RWPE2 (cell line): ENCODE results near the gene ACTN3.

Experiments
- ATAC-seq: fragments of 200-7000 bp; cut with Tn5 transposase; 3 replicates; pipeline ENCODE4 v1.9.1; 2021; ENCODE audit warnings: low read depth
- DNase-seq: peaks from one replicate; pipeline ENCODE4 v3.0.0-alpha.2; 2020; ENCODE audit warnings: low spot score
- H3K27ac ChIP-seq: fragments of 450-650 bp; 2 replicates; pipeline ENCODE4 v1.5.1; 2017; ENCODE audit warnings: mild to moderate bottlenecking; ENCODE audit not compliant: poor library complexity, severe bottlenecking
- H3K27me3 ChIP-seq: fragments of 250-450 bp; sonication (Bioruptor Pico); 2 replicates; pipeline ENCODE4 v1.5.1; 2021; ENCODE audit warnings: mild to moderate bottlenecking, moderate library complexity; ENCODE audit not compliant: insufficient read depth, poor library complexity, severe bottlenecking
- H3K36me3 ChIP-seq: fragments of 250-450 bp; sonication (Bioruptor Pico); 2 replicates; pipeline ENCODE4 v1.5.1; 2020; ENCODE audit warnings: low read depth, mild to moderate bottlenecking, moderate library complexity
- H3K4me1 ChIP-seq: fragments of 250-450 bp; sonication (Bioruptor Pico); 2 replicates; pipeline ENCODE4 v1.5.1; 2021; ENCODE audit warnings: mild to moderate bottlenecking, moderate library complexity; ENCODE audit not compliant: insufficient read depth, poor library complexity, severe bottlenecking
- H3K4me3 ChIP-seq: fragments of 250-450 bp; sonication (Bioruptor Pico); 2 replicates; pipeline ENCODE4 v1.5.1; 2021; ENCODE audit warnings: mild to moderate bottlenecking, moderate library complexity; ENCODE audit not compliant: severe bottlenecking
- H3K9me3 ChIP-seq: fragments of 250-450 bp; sonication (Bioruptor Pico); 2 replicates; pipeline ENCODE4 v1.5.1; 2021; ENCODE audit warnings: mild to moderate bottlenecking, moderate library complexity; ENCODE audit not compliant: severe bottlenecking
- TF ChIP-seq, protein P1 (sequence below): fragments of 450-650 bp; IDR thresholded peaks from one replicate; pipeline ENCODE4 v1.5.1; 2017; ENCODE audit warnings: mild to moderate bottlenecking, moderate library complexity; ENCODE audit not compliant: poor library complexity, severe bottlenecking

ACTN3 gene

DNA sequence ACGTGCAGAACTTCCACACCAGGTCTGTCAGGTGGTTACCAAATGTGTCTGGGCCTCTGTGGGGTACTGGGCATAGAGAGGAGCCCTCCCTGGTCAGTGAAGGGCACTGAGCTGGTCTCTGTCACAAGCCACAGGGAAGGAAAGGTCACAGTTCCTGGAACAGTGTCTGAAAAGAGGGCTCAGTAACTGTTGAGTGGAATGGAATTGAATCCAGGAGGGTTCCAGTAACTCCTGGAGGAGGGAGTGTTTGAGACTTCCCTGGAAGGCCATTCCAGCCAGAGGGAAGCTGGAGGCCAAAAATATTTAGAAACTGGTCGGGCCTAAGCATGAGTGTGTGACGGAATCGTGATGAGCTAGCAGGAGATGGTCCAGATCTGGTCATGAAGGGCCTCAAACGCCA, 7.9 kb downstream of the ACTN3 start:
- Histone ChIP-seq H3K9me3 (no peaks in the 10 kb centered on the region), H3K27ac (no peak overlapping the region), H3K4me3 (no peak overlapping the region), H3K36me3 (no peaks in the 10 kb centered on the region), H3K27me3 (peaks cover 3% of the 10 kb centered on the region), H3K4me1 (no peaks in the 10 kb centered on the region)
- TF ChIP-seq, protein P1, sequence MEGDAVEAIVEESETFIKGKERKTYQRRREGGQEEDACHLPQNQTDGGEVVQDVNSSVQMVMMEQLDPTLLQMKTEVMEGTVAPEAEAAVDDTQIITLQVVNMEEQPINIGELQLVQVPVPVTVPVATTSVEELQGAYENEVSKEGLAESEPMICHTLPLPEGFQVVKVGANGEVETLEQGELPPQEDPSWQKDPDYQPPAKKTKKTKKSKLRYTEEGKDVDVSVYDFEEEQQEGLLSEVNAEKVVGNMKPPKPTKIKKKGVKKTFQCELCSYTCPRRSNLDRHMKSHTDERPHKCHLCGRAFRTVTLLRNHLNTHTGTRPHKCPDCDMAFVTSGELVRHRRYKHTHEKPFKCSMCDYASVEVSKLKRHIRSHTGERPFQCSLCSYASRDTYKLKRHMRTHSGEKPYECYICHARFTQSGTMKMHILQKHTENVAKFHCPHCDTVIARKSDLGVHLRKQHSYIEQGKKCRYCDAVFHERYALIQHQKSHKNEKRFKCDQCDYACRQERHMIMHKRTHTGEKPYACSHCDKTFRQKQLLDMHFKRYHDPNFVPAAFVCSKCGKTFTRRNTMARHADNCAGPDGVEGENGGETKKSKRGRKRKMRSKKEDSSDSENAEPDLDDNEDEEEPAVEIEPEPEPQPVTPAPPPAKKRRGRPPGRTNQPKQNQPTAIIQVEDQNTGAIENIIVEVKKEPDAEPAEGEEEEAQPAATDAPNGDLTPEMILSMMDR = no peak
- DNase-seq (no peak), ATAC-seq (no peak)

DNA sequence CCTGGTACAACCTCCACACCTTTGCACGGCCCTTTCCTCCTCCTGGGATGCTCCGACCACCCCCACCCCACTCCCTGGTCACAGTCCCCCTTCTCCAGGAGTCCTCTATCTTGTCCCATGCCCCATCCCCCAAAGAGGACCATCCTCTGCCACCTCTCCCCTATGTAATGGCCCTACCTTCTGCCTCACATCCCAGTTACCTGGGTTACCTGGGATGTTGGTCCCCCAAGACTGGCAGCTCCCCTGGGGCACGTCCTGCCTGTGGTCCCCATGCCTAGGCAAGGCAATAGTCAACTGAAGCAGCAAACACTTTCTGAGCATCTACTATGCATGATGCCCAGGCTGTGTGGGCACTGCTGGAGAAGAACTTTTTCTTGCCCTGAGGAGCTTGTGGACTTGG, 8.7 kb downstream of the ACTN3 start:
- TF ChIP-seq, protein P1 = no peak
- no peaks in the 10 kb centered on the region for H3K4me1 ChIP-seq
- H3K27me3 ChIP-seq = peaks cover 3% of the 10 kb centered on the region
- ATAC-seq = no peak
- DNase-seq = no peak
- no peaks in the 10 kb centered on the region for H3K36me3 ChIP-seq
- H3K9me3 ChIP-seq = no peaks in the 10 kb centered on the region
- no peak overlapping the region for H3K27ac ChIP-seq
- no peak overlapping the region for H3K4me3 ChIP-seq

DNA sequence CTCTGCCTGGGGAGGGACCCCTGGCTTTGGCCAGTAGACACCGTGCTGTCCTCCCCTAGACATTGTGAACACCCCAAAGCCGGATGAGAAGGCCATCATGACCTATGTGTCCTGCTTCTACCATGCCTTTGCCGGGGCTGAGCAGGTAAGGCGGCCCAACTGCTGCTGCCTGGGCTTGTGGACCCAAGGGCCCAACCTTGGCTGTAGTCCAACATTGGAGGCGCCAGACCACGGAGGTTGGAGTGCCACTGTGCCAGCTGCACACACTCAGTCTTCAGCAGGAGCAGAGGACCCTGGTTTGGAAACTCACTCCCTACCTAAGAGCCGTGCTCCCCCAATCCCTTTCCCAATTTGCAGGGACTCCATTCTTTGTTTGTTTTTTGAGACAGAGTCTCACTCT, 9.4 kb downstream of the ACTN3 start:
- DNase-seq (no peak), ATAC-seq (no peak)
- TF ChIP-seq, protein P1 = no peak
- H3K27me3 ChIP-seq = peaks cover 3% of the 10 kb centered on the region
- H3K36me3 ChIP-seq = no peaks in the 10 kb centered on the region
- H3K9me3 ChIP-seq = no peaks in the 10 kb centered on the region
- no peak overlapping the region for H3K4me3 ChIP-seq
- no peak overlapping the region for H3K27ac ChIP-seq
- no peaks in the 10 kb centered on the region for H3K4me1 ChIP-seq

DNA sequence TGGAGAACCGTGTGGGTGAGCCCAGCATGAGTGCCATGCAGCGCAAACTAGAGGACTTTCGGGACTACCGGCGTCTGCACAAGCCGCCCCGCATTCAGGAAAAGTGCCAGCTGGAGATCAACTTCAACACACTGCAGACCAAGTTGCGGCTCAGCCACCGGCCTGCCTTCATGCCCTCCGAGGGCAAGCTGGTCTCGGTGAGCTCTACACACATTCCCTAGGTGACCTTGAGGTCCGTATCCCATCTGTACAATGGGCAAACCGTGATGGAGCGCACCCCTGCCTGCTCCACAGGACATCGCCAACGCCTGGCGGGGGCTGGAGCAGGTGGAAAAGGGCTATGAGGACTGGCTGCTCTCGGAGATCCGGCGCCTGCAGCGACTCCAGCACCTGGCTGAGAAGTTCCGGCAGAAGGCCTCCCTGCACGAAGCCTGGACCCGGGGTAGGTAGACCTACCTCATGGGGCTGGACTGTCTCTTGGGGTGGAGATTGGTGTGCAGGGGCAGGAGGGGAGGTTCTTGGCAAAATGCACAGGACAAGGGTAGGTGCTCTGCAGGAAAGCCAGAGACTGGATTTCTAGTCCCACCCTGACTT, 11.1 kb downstream of the ACTN3 start:
- ATAC-seq (no peak), DNase-seq (no peak)
- H3K27ac ChIP-seq = no peak overlapping the region
- H3K36me3 ChIP-seq = no peaks in the 10 kb centered on the region
- peaks cover 3% of the 10 kb centered on the region for H3K27me3 ChIP-seq
- TF ChIP-seq, protein P1 = no peak
- H3K4me3 ChIP-seq = no peak overlapping the region
- H3K4me1 ChIP-seq = no peaks in the 10 kb centered on the region
- no peaks in the 10 kb centered on the region for H3K9me3 ChIP-seq

DNA sequence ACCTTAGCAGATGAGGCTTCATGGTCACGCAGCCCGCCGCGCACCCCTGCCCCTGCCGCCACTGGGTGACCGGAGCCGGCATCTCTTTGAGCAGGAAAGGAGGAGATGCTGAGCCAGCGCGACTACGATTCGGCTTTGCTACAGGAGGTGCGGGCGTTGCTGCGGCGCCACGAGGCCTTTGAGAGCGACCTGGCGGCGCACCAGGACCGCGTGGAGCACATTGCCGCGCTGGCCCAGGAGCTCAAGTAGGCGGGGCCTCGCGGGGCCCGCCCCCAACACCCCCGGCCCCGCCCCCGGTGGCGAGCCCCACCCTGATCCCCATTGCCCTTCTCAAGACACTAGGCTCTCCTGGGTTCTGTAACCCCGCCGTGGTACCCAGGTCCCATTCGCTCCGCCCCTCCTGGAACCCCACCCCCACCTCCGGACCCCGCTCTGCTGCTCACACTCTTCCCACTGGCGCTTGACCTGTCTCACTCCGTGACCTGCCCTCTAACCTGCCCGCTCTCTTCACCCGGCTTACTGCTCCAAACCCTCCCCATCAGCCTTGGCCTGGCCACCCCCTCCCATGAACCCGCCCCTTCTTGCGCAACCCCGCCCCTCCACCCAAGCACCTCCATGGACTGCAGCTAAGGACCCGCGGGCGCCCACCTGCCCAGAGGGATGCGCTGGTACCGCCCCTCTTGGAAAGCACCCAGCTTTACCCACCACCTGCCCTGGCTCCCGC, 12.6 kb downstream of the ACTN3 start:
- no peaks in the 10 kb centered on the region for H3K36me3 ChIP-seq
- TF ChIP-seq, protein P1 = no peak
- H3K9me3 ChIP-seq = no peaks in the 10 kb centered on the region
- no peak overlapping the region for H3K4me3 ChIP-seq
- ATAC-seq (peak; percentile 35; the same call in 2 of the 3 replicates), DNase-seq (no peak)
- no peaks in the 10 kb centered on the region for H3K4me1 ChIP-seq
- H3K27me3 ChIP-seq = peaks cover 3% of the 10 kb centered on the region
- no peak overlapping the region for H3K27ac ChIP-seq
